H1 (cell line): ENCODE measurements around the gene TYRO3. TPM values are rescaled to one million over a fixed set of nuclear protein-coding genes. Genes with fewer than 3 reads are reported as not detected.

Source experiments
- CTCF ChIA-PET: fragments of 300-600 bp; sonication (Branson Sonifier 250); formaldehyde crosslinking; loops from one replicate; lab custom pipeline; 2021; ENCODE audit not compliant: partially characterized antibody; lab: Charles Lee
- POLR2A ChIA-PET: fragments of 300-600 bp; sonication (Branson Sonifier 250); formaldehyde crosslinking; loops from one replicate; lab custom pipeline; 2021; ENCODE audit warnings: inconsistent platforms; ENCODE audit not compliant: partially characterized antibody; lab: Charles Lee
- DNase-seq, 2 experiments: peaks; one replicate each; pipeline versions ENCODE4 v3.0.0 to v3.0.0-alpha.2; 2010 to 2022; ENCODE audit warnings: low spot score in 2 of 2, low read depth in 1 of 2, mixed read lengths in 1 of 2
- FAIRE-seq: peaks from 2 replicates; lab custom pipeline; 2011; peaks lifted over from hg19 to GRCh38; lab: Jason Lieb, UNC
- H2AFZ ChIP-seq: 2 replicates; pipeline ENCODE4 v1.8.1; 2012; ENCODE audit warnings: low read length, inconsistent platforms
- H2AK5ac ChIP-seq: 2 replicates; pipeline ENCODE4 v1.6.1; 2013; ENCODE audit warnings: low read depth, low read length
- H2BK120ac ChIP-seq: replicated peaks from 2 replicates; pipeline ENCODE3; 2013; ENCODE audit warnings: low read depth, low read length, inconsistent platforms
- H2BK12ac ChIP-seq: 2 replicates; pipeline ENCODE4 v1.6.1; 2013; ENCODE audit warnings: low read depth, low read length
- H2BK15ac ChIP-seq: 2 replicates; pipeline ENCODE4 v1.6.1; 2013; ENCODE audit warnings: low read length
- H2BK20ac ChIP-seq: 2 replicates; pipeline ENCODE4 v1.6.1; 2013; ENCODE audit warnings: low read length
- H2BK5ac ChIP-seq: 2 replicates; pipeline ENCODE4 v1.6.1; 2013; ENCODE audit warnings: low read depth, low read length
- H3K14ac ChIP-seq: 2 replicates; pipeline ENCODE4 v1.6.1; 2013; ENCODE audit warnings: inconsistent platforms; ENCODE audit not compliant: insufficient read length
- H3K18ac ChIP-seq: 2 replicates; pipeline ENCODE4 v1.6.1; 2013; ENCODE audit warnings: low read length; ENCODE audit errors: extremely low read depth
- H3K23ac ChIP-seq: 2 replicates; pipeline ENCODE4 v1.6.1; 2013; ENCODE audit warnings: inconsistent platforms; ENCODE audit not compliant: insufficient read length
- H3K23me2 ChIP-seq: 2 replicates; pipeline ENCODE4 v1.6.1; 2013; ENCODE audit warnings: low read depth, low read length
- H3K27ac ChIP-seq: 2 replicates; pipeline ENCODE4 v1.6.1; 2011; ENCODE audit warnings: low read depth, low read length, inconsistent platforms
- H3K27me3 ChIP-seq, 4 experiments: replicated peaks in 1 of 4; 1 replicate in 1 of 4; 2 replicates in 3 of 4; pipeline versions ENCODE4 v1.6.1 to v1.8.1; 2011 to 2013; ENCODE audit warnings: low read length in 3 of 4, mild to moderate bottlenecking in 3 of 4, inconsistent platforms in 2 of 4, mixed read lengths in 2 of 4, moderate library complexity in 1 of 4; ENCODE audit not compliant: control insufficient read depth in 3 of 4, insufficient read depth in 3 of 4; ENCODE audit errors: extremely low read depth in 1 of 4
- H3K36me3 ChIP-seq, 4 experiments: 2 replicates each; pipeline versions ENCODE4 v1.6.1 to v1.8.1; 2011 to 2013; ENCODE audit warnings: mild to moderate bottlenecking in 4 of 4, low read length in 3 of 4, moderate library complexity in 2 of 4, control low read depth in 1 of 4, inconsistent platforms in 1 of 4; ENCODE audit not compliant: insufficient read depth in 4 of 4, control insufficient read depth in 2 of 4
- H3K4ac ChIP-seq: replicated peaks from 2 replicates; pipeline ENCODE3; 2013; ENCODE audit warnings: low read length, low read depth, mixed read lengths, inconsistent platforms; ENCODE audit not compliant: insufficient read length
- H3K4me1 ChIP-seq, 4 experiments: replicated peaks in 1 of 4; 1 replicate in 1 of 4; 2 replicates in 3 of 4; pipeline versions ENCODE4 v1.6.1 to v1.8.1; 2011 to 2013; ENCODE audit warnings: low read length in 3 of 4, inconsistent platforms in 2 of 4, mixed read lengths in 1 of 4; ENCODE audit not compliant: insufficient read depth in 4 of 4, control insufficient read depth in 3 of 4
- H3K4me2 ChIP-seq, 2 experiments: 2 replicates each; pipeline versions ENCODE4 v1.6.1 to v1.8.1; 2011 to 2013; ENCODE audit warnings: low read depth in 2 of 2, low read length in 2 of 2, control low read depth in 1 of 2, inconsistent platforms in 1 of 2, mild to moderate bottlenecking in 1 of 2; ENCODE audit not compliant: insufficient read depth in 1 of 2
- H3K4me3 ChIP-seq, 4 experiments: fragments of 200-600, 300-600 bp in 1 of 4; sonication (generic), shearing (Covaris generic), sonication (Bioruptor Twin) in 1 of 4; 2 replicates each; pipeline versions ENCODE4 v1.5.1 to v1.8.1; 2011 to 2016; ENCODE audit warnings: low read length in 4 of 4, low read depth in 3 of 4, control low read depth in 2 of 4, inconsistent platforms in 2 of 4, mild to moderate bottlenecking in 2 of 4, mixed read lengths in 1 of 4, moderate library complexity in 1 of 4; ENCODE audit not compliant: insufficient read depth in 2 of 4; ENCODE audit errors: extremely low read depth in 1 of 4
- H3K56ac ChIP-seq: replicated peaks from 2 replicates; pipeline ENCODE3; 2013; ENCODE audit warnings: low read depth, mild to moderate bottlenecking, mixed read lengths, low read length, inconsistent platforms; ENCODE audit not compliant: insufficient read length
- H3K79me1 ChIP-seq: 2 replicates; pipeline ENCODE4 v1.6.1; 2013; ENCODE audit warnings: low read depth, low read length, control low read depth
- H3K79me2 ChIP-seq, 2 experiments: 2 replicates each; pipeline versions ENCODE4 v1.6.1 to v1.8.1; 2012 to 2013; ENCODE audit warnings: low read length in 2 of 2, mild to moderate bottlenecking in 2 of 2, inconsistent platforms in 1 of 2; ENCODE audit not compliant: insufficient read depth in 2 of 2, control insufficient read depth in 1 of 2
- H3K9ac ChIP-seq, 4 experiments: replicated peaks in 1 of 4; 1 replicate in 1 of 4; 2 replicates in 3 of 4; pipeline versions ENCODE4 v1.6.1 to v1.8.1; 2011 to 2013; ENCODE audit warnings: low read depth in 3 of 4, low read length in 3 of 4, control low read depth in 2 of 4, mild to moderate bottlenecking in 2 of 4, moderate library complexity in 2 of 4, inconsistent platforms in 1 of 4; ENCODE audit errors: extremely low read depth in 1 of 4
- H3K9me3 ChIP-seq, 2 experiments: 2 replicates each; pipeline versions ENCODE4 v1.6.1 to v1.8.1; 2012 to 2013; ENCODE audit warnings: mild to moderate bottlenecking in 2 of 2, moderate library complexity in 2 of 2, control low read depth in 1 of 2, inconsistent platforms in 1 of 2, low read depth in 1 of 2, low read length in 1 of 2, mixed read lengths in 1 of 2; ENCODE audit not compliant: insufficient read depth in 2 of 2
- H4K20me1 ChIP-seq, 2 experiments: replicated peaks in 1 of 2; 2 replicates each; pipeline versions ENCODE3 to v1.8.1; 2011 to 2013; ENCODE audit warnings: inconsistent platforms in 2 of 2, low read length in 2 of 2, mild to moderate bottlenecking in 1 of 2; ENCODE audit not compliant: insufficient read depth in 2 of 2, control insufficient read depth in 1 of 2
- H4K5ac ChIP-seq: 2 replicates; pipeline ENCODE4 v1.6.1; 2013; ENCODE audit warnings: low read length, low read depth, mixed read lengths, inconsistent platforms; ENCODE audit not compliant: insufficient read length
- H4K8ac ChIP-seq: 2 replicates; pipeline ENCODE4 v1.8.0; 2013; ENCODE audit warnings: mild to moderate bottlenecking, moderate library complexity, low read length, inconsistent platforms; ENCODE audit not compliant: insufficient read depth; ENCODE audit errors: extremely low read depth
- H4K91ac ChIP-seq: replicated peaks from 2 replicates; pipeline ENCODE3; 2013; ENCODE audit warnings: low read length, mixed read lengths, inconsistent platforms; ENCODE audit not compliant: insufficient read length
- JUND ChIP-seq: IDR thresholded peaks from 2 replicates; pipeline ENCODE4 v1.6.1; 2011; ENCODE audit warnings: mild to moderate bottlenecking, improper control_type of control experiment, low read length
- MAX ChIP-seq: IDR thresholded peaks from 2 replicates; pipeline ENCODE4 v1.6.1; 2012; ENCODE audit warnings: inconsistent platforms
- RAD21 ChIP-seq, 2 experiments: IDR thresholded peaks in 1 of 2; conservative IDR thresholded peaks in 1 of 2; 2 replicates each; pipeline ENCODE4 v1.6.1; 2011; ENCODE audit warnings: low read depth in 2 of 2, low read length in 2 of 2, improper control_type of control experiment in 1 of 2, inconsistent platforms in 1 of 2, mild to moderate bottlenecking in 1 of 2, moderate library complexity in 1 of 2
- SP4 ChIP-seq: IDR thresholded peaks from 2 replicates; pipeline ENCODE4 v1.6.1; 2012; ENCODE audit warnings: low read length, inconsistent platforms
- TEAD4 ChIP-seq: IDR thresholded peaks from 2 replicates; pipeline ENCODE4 v1.6.1; 2012; ENCODE audit warnings: low read depth, low read length, inconsistent platforms, mixed read lengths
- WGBS, 2 experiments: shearing (Covaris generic) in 1 of 2; methylation state at CpG; one replicate each; pipeline versions ENCODE4 v1.1.6 to v1.1.7; 2013 to 2015; ENCODE audit warnings: low lambda C conversion rate in 2 of 2, mixed read lengths in 2 of 2, inconsistent platforms in 1 of 2, low coverage in 1 of 2, missing lambda C conversion rate in 1 of 2; ENCODE audit not compliant: insufficient replicate concordance in 2 of 2, insufficient coverage in 1 of 2, insufficient read length in 1 of 2; ENCODE audit errors: extremely low coverage in 1 of 2, missing lambda C conversion rate in 1 of 2; 5-methylcytosine and 5-hydroxymethylcytosine counted together
- polyA plus RNA-seq, 7 experiments: library from polyadenylated mRNA; depleted of rRNA in 3 of 7; stranded (reverse) in 5 of 7; unstranded in 2 of 7; fragments of >200 nt in 5 of 7; fragments of 200-250 nt in 2 of 7; gene quantifications; 1 replicate in 5 of 7; 2 replicates in 1 of 7; 4 replicates in 1 of 7; pipeline versions ENCODE4 v1.2.1 to v1.2.3, GENCODE V29; 2011 to 2013; ENCODE audit warnings: missing spikeins in 2 of 7, mixed read lengths in 2 of 7
- total RNA-seq: library from RNA; stranded (reverse); fragmentation: NEBNext Ultra II Directional; extraction: Animal tissue kit (Norgen Biotek cat#: 25700); gene quantifications from 2 replicates; pipeline ENCODE4 v1.2.1, GENCODE V29; 2021

The TYRO3 gene
- total and polyA plus RNA-seq, 2 of the 8 experiments (the other 6 are each of a cell fraction or from before 2014, with no cell fraction given) = 82.7 to 98.8 TPM

DNA sequence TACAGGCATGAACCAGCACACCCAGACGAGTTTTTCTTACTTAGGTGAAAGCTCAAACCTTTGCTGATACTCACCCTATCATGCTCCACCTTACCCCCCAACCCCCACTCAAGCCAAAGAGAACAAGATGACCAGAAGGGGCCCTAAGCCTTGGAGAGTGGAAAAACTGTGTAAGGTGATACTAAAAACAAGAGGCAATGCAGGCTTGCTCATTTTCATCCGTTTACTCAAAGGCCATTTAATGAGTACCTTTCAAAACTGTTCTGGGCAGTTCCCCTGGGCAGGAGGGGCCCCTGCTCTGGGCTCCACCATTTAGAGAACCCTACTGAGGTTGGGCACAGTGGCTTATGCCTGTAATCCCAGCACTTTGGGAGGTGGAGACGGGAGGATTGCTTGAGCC, 6.7 kb downstream of the TYRO3 start:
- TF ChIP-seq JUND (no peak), SP4 (no peak), TEAD4 (no peak), RAD21 (IDR thresholded peaks at IDR 0.05 in 1 of 2, conservative IDR thresholded peaks at IDR 0.05 in 1 of 2; ENCODE audit: low read depth in 2 of 2, low read length in 2 of 2) (no peak), MAX (no peak)
- CTCF ChIA-PET = interaction anchor here (1.1 to 5.5 kb wide), 2 partner anchors 8 to 11 kb away, joined by 3 to 36 read pairs; no protein-coding TSS in a partner anchor
- Histone ChIP-seq H3K4me3 (no peak overlapping the region), H3K36me3 (peaks cover 11 to 70% (median 16%) of the 10 kb centered on the region in 4 experiments; a peak in 7 of 8 replicates), H3K79me2 (peaks cover 0 to 8% of the 10 kb centered on the region in 2 experiments; a peak in 1 of 4 replicates), H3K23me2 (no peaks in the 10 kb centered on the region; the same call in none of the 2 replicates), H3K18ac (no peak overlapping the region), H3K4ac (no peak overlapping the region), H2BK15ac (no peak overlapping the region), H2BK120ac (no peak overlapping the region), H3K4me2 (no peak overlapping the region), H2AFZ (no peak overlapping the region), H3K14ac (no peak overlapping the region), H2BK12ac (no peak overlapping the region), H3K9me3 (no peaks in the 10 kb centered on the region), H2BK20ac (no peak overlapping the region), H2BK5ac (no peak overlapping the region), H4K8ac (no peak overlapping the region), H3K79me1 (no peaks in the 10 kb centered on the region; the same call in none of the 2 replicates), H4K20me1 (peaks cover 0 to 3% of the 10 kb centered on the region in 2 experiments), H4K91ac (no peak overlapping the region), H3K27me3 (no peaks in the 10 kb centered on the region), H3K9ac (no peak overlapping the region), H3K23ac (no peak overlapping the region), H4K5ac (no peak overlapping the region), H3K4me1 (peaks cover 26 to 67% (median 59%) of the 10 kb centered on the region in 4 experiments), H3K27ac (no peak overlapping the region), H3K56ac (no peak overlapping the region), H2AK5ac (no peak overlapping the region)
- POLR2A ChIA-PET = interaction anchor here (0.6 to 21.2 kb wide), 3 partner anchors 16 to 57 kb away, joined by 3 to 643 read pairs (median 20); no protein-coding TSS in a partner anchor
- FAIRE-seq (no peak), DNase-seq (no peak)
- 84% methylated on average over 3 of the region's 3 CpGs; no CpG with 5 or more reads in 1 of the 2 experiments for whole genome bisulfite sequencing, 2 experiments
